Mononuclear cell (primary cell): ENCODE measurements around the gene KLHL17. TPM values are rescaled to one million over a fixed set of nuclear protein-coding genes. Genes with fewer than 3 reads are reported as not detected.
"Not testable (repeated sequence)": the region's sequence is repeated elsewhere in the genome, so short reads cannot be mapped to it uniquely, and the experiment has no call there.

ENCODE experiments used
- H3K27me3 ChIP-seq: 2 replicates; pipeline ENCODE4 v1.6.0; 2011; ENCODE audit warnings: low read length, control low read depth; ENCODE audit not compliant: insufficient read depth
- H3K4me1 ChIP-seq: 2 replicates; pipeline ENCODE4 v1.5.1; 2011; ENCODE audit warnings: mild to moderate bottlenecking, low read length, control low read depth; ENCODE audit not compliant: insufficient read depth
- H3K4me3 ChIP-seq: 2 replicates; pipeline ENCODE4 v1.5.1; 2011; ENCODE audit warnings: mild to moderate bottlenecking, low read length, moderate library complexity
- H3K9me3 ChIP-seq: 2 replicates; pipeline ENCODE4 v1.5.1; 2011; ENCODE audit warnings: low read depth, mild to moderate bottlenecking, control low read depth, low read length
- total RNA-seq: library from RNA; depleted of rRNA; stranded (reverse); fragments of >200 nt; gene quantifications from one replicate; pipeline ENCODE4 v1.2.3, GENCODE V29; 2012

Gene KLHL17
- total RNA-seq, 1 donor, result 2.2 TPM

DNA sequence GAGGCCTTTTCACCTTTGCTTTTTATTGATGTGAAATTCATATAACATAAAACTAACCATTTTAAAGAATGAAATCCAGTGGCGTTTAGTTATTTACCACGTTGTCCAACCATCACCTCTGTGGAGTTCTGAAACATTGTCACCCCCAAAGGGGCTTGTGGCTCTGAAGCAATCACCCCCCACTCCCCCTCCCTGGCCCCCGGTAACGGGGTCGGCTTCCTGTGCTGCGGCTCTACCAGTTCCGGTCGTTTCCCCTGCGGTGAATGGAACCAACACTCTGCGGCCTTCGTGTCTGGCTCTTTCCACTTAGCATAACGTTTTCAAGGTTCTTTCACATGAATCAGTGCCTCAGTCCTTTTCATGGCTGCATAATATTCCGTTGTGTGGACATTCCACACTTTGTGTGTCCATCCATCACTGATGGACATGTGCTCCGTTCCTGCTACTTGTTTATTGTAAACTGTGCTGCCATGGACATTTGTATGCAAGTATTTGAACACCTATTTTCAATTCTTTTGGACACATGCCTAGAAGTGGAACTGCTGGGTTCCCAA is 51.1 kb downstream of the KLHL17 start:
- Histone ChIP-seq H3K27me3 (no peaks in the 10 kb centered on the region), H3K4me3 (no peak overlapping the region), H3K4me1 (peaks cover 23% of the 10 kb centered on the region), H3K9me3 (no peaks in the 10 kb centered on the region)

DNA sequence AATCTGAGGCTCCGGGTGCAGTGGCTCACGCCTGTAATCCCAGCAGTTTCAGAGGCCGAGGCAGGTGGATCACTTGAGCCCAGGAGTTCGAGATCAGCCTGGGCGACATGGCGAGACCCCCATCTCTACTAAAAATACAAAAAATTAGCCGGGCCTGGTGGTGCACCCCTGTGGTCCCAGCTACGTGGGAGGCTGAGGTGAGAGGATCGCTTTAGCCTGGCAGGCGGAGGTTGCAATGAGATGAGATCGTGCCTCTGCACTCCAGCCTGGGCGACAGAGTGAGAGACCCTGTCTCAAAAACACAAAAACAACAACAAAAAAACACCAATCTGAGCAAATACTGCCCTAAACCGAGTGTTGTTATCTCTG is 52.3 kb downstream of the KLHL17 start:
- Histone ChIP-seq H3K4me1 (peaks cover 23% of the 10 kb centered on the region), H3K4me3 (peak overlapping the region; percentile 81)
- H3K9me3 ChIP-seq, H3K27me3 ChIP-seq: not testable (repeated sequence)

DNA sequence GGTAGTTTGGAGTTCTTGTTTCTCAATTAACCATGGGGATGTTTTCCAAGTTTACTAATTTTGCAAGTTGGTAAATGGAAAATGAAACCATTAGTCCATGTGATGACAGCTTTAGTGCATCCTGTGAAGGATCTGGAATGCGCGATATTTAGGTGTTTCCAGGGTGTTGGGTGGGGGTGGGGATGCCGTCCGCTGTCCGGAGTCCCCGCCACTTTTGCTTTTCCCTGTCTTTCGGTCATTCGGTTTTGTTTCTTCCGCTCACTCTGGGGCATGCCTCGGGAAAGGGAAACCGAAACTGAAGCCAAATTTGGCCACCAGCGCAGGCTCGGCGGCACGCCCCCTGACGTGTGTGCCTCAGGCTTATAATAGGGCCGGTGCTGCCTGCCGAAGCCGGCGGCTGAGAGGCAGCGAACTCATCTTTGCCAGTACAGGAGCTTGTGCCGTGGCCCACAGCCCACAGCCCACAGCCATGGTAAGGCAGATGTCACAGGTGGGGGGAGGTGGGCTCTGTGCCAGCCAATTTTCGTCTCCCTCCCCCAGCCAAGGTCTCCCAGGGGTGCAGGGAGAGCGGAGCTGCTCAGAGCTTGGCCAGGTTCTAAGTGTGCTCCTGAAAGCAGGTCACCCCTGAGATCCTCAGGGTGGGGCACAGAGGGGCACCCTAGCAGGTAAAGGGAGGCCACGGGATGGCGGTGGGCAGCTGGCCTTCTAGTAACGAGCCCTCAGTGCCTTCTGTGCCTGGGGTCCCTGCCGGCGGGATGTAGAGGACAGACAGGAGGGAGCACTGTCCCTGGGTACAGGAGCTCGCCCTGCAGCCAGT is 52.9 kb downstream of the KLHL17 start, which contains the start of gene ISG15:
Gene ISG15 (plus strand): TSS at position 393 of the 817 bp plus-strand sequence. CDS start 77 bp downstream, at position 470.
- no peaks in the 10 kb centered on the region for H3K27me3 ChIP-seq
- H3K9me3 ChIP-seq, result no peaks in the 10 kb centered on the region
- H3K4me3 ChIP-seq, result peak within 1 kb of the TSS; percentile 81
- H3K4me1 ChIP-seq, result peaks cover 23% of the 10 kb centered on the region

DNA sequence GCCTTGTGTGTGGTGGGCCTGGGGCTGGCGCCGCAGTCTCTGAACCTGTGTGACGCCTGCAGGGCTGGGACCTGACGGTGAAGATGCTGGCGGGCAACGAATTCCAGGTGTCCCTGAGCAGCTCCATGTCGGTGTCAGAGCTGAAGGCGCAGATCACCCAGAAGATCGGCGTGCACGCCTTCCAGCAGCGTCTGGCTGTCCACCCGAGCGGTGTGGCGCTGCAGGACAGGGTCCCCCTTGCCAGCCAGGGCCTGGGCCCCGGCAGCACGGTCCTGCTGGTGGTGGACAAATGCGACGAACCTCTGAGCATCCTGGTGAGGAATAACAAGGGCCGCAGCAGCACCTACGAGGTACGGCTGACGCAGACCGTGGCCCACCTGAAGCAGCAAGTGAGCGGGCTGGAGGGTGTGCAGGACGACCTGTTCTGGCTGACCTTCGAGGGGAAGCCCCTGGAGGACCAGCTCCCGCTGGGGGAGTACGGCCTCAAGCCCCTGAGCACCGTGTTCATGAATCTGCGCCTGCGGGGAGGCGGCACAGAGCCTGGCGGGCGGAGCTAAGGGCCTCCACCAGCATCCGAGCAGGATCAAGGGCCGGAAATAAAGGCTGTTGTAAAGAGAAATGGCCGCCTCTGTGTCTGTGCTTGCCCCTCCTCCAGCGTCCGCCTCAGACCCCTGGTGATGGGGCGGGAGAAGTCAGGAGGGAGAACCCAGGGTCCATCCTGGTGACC is 53.7 kb downstream of the KLHL17 start:
- Histone ChIP-seq H3K27me3 (no peaks in the 10 kb centered on the region), H3K4me3 (peak overlapping the region; percentile 81), H3K4me1 (peaks cover 26% of the 10 kb centered on the region), H3K9me3 (no peaks in the 10 kb centered on the region)

DNA sequence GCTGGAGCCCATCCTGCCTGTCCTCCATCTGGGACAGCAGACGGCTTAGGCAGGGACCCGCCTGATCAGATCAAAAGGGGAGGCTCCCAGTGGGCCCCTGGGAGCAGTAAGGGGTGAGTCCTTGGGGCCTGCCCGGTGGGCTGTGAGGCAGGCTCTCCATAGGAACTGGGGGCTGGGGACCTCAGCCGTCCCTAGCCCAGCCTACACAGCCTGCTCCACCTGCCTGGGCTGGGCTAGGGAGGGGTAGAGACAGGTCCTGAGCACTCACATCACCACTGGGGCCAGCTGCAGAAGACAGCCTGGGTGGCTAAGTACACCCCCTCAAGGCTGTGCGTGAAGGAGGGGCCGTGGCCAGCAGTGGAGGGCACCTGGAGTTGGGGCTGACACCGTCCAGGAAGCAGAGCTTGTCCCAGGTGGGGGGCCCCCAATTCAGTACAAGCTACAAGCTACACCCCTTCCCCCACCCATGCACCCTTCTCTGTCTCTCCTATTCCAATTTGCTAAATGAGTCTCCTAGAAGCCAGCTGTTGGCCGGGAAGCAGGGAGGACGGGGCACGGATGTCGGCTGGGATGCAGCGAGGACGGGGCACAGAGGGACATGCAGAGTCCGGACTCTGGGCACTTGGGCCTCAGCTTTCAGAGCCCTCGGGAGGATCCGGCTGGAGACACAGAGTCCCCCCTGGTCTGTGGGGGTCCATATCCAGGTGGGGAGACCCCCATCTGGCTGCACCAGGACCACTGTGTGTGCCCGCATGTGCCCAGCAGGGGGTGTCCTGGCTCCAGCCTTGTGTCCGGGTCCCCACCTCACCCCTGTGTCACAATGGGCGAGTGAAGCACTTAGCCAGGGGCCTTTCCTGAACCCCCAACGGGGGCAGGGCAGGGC is 54.7 kb downstream of the KLHL17 start:
- H3K9me3 ChIP-seq, result no peaks in the 10 kb centered on the region
- no peaks in the 10 kb centered on the region for H3K27me3 ChIP-seq
- H3K4me3 ChIP-seq, result no peak overlapping the region

More for the DNA sequence above, 54.7 kb downstream of the KLHL17 start:
- peaks cover 28% of the 10 kb centered on the region for H3K4me1 ChIP-seq

Other genes starting within 250 kb of the KLHL17 start
- not detected for gene SAMD11, start 36.7 kb upstream of the KLHL17 start, total RNA-seq
- gene NOC2L, start 1.3 kb upstream of the KLHL17 start, total RNA-seq, result 27.2 TPM
- gene PLEKHN1, start 5.9 kb downstream of the KLHL17 start, total RNA-seq, result 0.10 TPM
- 0.10 TPM for gene PERM1, start 21.5 kb downstream of the KLHL17 start, total RNA-seq
- 3.6 TPM for gene HES4, start 39.5 kb downstream of the KLHL17 start, total RNA-seq
- gene ISG15, start 52.9 kb downstream of the KLHL17 start, total RNA-seq, result 50.6 TPM
- 2.6 TPM for gene AGRN, start 59.5 kb downstream of the KLHL17 start, total RNA-seq
- gene RNF223, start 113.7 kb downstream of the KLHL17 start, total RNA-seq, result not detected
- gene C1orf159, start 155.5 kb downstream of the KLHL17 start, total RNA-seq, result 9.6 TPM
- 0.42 TPM for gene TTLL10, start 213.3 kb downstream of the KLHL17 start, total RNA-seq
- gene TNFRSF18, start 246.0 kb downstream of the KLHL17 start, total RNA-seq, result 1.2 TPM